ENCODE results near the gene C14orf119.

C14orf119 gene

GRCh38 chr14:23137192-23137812 lies 42.0 kb downstream of the C14orf119 start:
- TF ChIP-seq CTCF (IDR thresholded peaks at IDR 0.05; ENCODE audit: borderline replicate concordance, insufficient read depth, low read depth, low read length) = no peak
- no peak overlapping the region for H3K4me3 ChIP-seq (ENCODE audit: low read depth, low read length)

DNA sequence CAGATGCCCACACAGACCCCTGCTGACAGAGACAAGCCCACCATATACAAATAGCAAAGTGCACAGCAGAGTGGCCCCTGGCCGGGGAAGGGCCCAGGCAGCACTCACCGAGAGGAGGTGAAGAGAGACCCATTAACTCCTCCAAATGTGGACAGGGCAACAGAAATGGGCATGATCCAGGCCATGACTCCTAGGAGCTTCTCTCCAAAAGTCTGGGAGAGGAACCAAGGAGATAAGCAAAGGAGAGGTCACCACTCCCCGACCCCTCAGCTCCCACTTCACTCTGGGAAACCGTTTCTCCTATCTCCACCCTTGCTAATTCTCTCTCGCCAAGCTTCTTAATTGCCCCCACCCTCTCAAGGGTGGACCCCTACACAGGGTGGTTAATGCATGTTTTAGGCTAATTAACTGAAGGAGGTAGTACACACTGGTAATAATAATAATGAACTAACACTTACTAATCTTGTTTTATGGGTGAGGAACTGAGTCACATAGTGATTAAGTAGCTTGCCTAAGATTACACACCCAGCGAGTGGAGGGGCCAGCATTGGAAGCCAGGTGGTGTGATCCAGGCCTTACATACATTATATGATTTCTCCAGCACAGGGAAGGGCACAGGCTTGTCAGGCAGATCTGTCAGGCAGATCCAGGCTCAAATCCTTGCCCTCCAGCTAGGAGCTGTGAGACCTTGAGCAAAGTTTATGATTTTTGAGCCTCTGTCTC lies 42.7 kb downstream of the C14orf119 start:
- no peak overlapping the region for H3K4me3 ChIP-seq (ENCODE audit: low read depth, low read length)
- TF ChIP-seq CTCF (IDR thresholded peaks at IDR 0.05; ENCODE audit: borderline replicate concordance, insufficient read depth, low read depth, low read length) = no peak

GRCh38 chr14:23139874-23140273 lies 44.6 kb downstream of the C14orf119 start:
- no peak overlapping the region for H3K4me3 ChIP-seq (ENCODE audit: low read depth, low read length)
- TF ChIP-seq CTCF (IDR thresholded peaks at IDR 0.05; ENCODE audit: borderline replicate concordance, insufficient read depth, low read depth, low read length) = no peak

- TF ChIP-seq CTCF (IDR thresholded peaks at IDR 0.05; ENCODE audit: borderline replicate concordance, insufficient read depth, low read depth, low read length) = no peak
Observed at GRCh38 chr14:23140371-23140770, 45.1 kb downstream of the C14orf119 start.

GRCh38 chr14:23141706-23142444 lies 46.6 kb downstream of the C14orf119 start:
- no peak overlapping the region for H3K4me3 ChIP-seq (ENCODE audit: low read depth, low read length)
- TF ChIP-seq CTCF (IDR thresholded peaks at IDR 0.05; ENCODE audit: borderline replicate concordance, insufficient read depth, low read depth, low read length) = no peak

More at GRCh38 chr14:23140371-23140770, 45.1 kb downstream of the C14orf119 start:
- H3K4me3 ChIP-seq (ENCODE audit: low read depth, low read length) = no peak overlapping the region

DNA sequence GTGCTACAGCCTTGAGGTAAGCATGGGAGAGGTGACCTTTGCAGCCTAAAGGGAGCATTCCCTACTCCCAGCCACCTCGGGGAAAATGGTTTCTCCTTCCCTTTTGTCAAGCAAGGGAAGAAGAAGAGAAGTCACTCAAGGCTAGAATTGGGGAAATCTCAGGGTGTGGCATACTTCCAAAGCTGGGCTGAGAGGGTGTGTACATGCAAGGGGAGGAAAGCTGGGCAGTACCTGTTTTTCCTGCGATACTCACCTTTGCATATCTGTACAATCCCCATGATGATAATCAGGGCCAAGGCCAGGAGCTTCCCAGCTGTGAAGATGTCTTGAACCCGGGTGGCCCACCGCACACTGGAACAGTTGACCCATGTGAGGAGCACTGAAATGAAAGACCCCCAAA lies 47.5 kb downstream of the C14orf119 start:
- no peak for TF ChIP-seq CTCF (IDR thresholded peaks at IDR 0.05; ENCODE audit: borderline replicate concordance, insufficient read depth, low read depth, low read length)
- H3K4me3 ChIP-seq (ENCODE audit: low read depth, low read length) = no peak overlapping the region

Measured in GM12875 (cell line).